CD4-positive, alpha-beta memory T cell (primary cell): ENCODE data around the gene AGBL1. TPM values are rescaled to one million over a fixed set of nuclear protein-coding genes. Genes with fewer than 3 reads are reported as not detected.

ENCODE experiments used
- CTCF ChIA-PET: fragments of 350-600 bp; sonication (Branson Sonifier 250); formaldehyde crosslinking; loops from one replicate; lab custom pipeline; 2021; ENCODE audit warnings: inconsistent platforms; ENCODE audit not compliant: partially characterized antibody; lab: Charles Lee
- POLR2A ChIA-PET: fragments of 350-600 bp; sonication (Branson Sonifier 250); formaldehyde crosslinking; loops from one replicate; lab custom pipeline; 2021; ENCODE audit not compliant: partially characterized antibody; lab: Charles Lee
- DNase-seq, 5 donors: peaks; one replicate each; pipeline versions ENCODE4 v3.0.0 to v3.0.0-alpha.2; 2020 to 2022; ENCODE audit warnings: mixed read lengths in 1 of 5
- H3K27ac ChIP-seq: one replicate; pipeline ENCODE4 v1.7.0; 2013; ENCODE audit warnings: low read depth, low read length
- H3K27me3 ChIP-seq: 2 replicates; pipeline ENCODE4 v1.7.0; 2013; ENCODE audit warnings: mild to moderate bottlenecking, low read length, moderate library complexity; ENCODE audit not compliant: insufficient read depth
- H3K36me3 ChIP-seq: 2 replicates; pipeline ENCODE4 v1.7.0; 2013; ENCODE audit warnings: mild to moderate bottlenecking, low read length, moderate library complexity; ENCODE audit not compliant: insufficient read depth
- H3K4me1 ChIP-seq: 2 replicates; pipeline ENCODE4 v1.7.0; 2013; ENCODE audit warnings: mild to moderate bottlenecking, low read length, moderate library complexity; ENCODE audit not compliant: insufficient read depth
- H3K4me3 ChIP-seq, 2 donors: one replicate each; pipeline ENCODE4 v1.7.0; 2013; ENCODE audit warnings: low read length in 2 of 2, mild to moderate bottlenecking in 1 of 2
- H3K9me3 ChIP-seq, 2 donors: one replicate each; pipeline ENCODE4 v1.7.0; 2013; ENCODE audit warnings: low read length in 2 of 2, control low read depth in 1 of 2; ENCODE audit not compliant: control insufficient read depth in 1 of 2
- H3K27ac Mint-ChIP-seq, 7 donors: one replicate each; pipeline ENCODE4 v1.8.0; 2020 to 2021; ENCODE audit warnings: mixed read lengths in 7 of 7, mild to moderate bottlenecking in 6 of 7, inconsistent platforms in 3 of 7, moderate library complexity in 3 of 7
- H3K27me3 Mint-ChIP-seq, 2 donors: one replicate each; pipeline ENCODE4 v1.8.0; 2020 to 2021; ENCODE audit warnings: mixed read lengths in 2 of 2
- H3K36me3 Mint-ChIP-seq, 2 donors: one replicate each; pipeline ENCODE4 v1.8.0; 2020 to 2021; ENCODE audit warnings: mixed read lengths in 2 of 2, inconsistent platforms in 1 of 2, mild to moderate bottlenecking in 1 of 2
- H3K4me1 Mint-ChIP-seq, 4 donors: one replicate each; pipeline ENCODE4 v1.8.0; 2020 to 2021; ENCODE audit warnings: mixed read lengths in 4 of 4, mild to moderate bottlenecking in 1 of 4
- H3K4me3 Mint-ChIP-seq, 8 donors: one replicate each; pipeline ENCODE4 v1.8.0; 2020 to 2021; ENCODE audit warnings: mixed read lengths in 8 of 8, mild to moderate bottlenecking in 7 of 8, moderate library complexity in 6 of 8, inconsistent platforms in 3 of 8
- H3K9me3 Mint-ChIP-seq, 8 donors: one replicate each; pipeline ENCODE4 v1.8.0; 2020 to 2021; ENCODE audit warnings: mixed read lengths in 8 of 8, mild to moderate bottlenecking in 5 of 8, inconsistent platforms in 3 of 8, moderate library complexity in 1 of 8
- intact Hi-C: fragments of 100-400 bp; cut with micrococcal nuclease; formaldehyde crosslinking; loops from one replicate; pipeline ENCODE4 v1.15.1; 2023
- polyA plus RNA-seq, 2 donors: library from polyadenylated mRNA; unstranded; fragments of 300-500 nt; fragmentation: Illumina TruSeq; gene quantifications; one replicate each; pipeline ENCODE4 v1.2.3, GENCODE V29; 2021
- total RNA-seq, 2 experiments: library from RNA; stranded (reverse); gene quantifications; one replicate each; pipeline ENCODE4 v1.2.3, GENCODE V29; 2021

The AGBL1 gene
- total and polyA plus RNA-seq, 4 experiments from 2014 or later = not detected

DNA sequence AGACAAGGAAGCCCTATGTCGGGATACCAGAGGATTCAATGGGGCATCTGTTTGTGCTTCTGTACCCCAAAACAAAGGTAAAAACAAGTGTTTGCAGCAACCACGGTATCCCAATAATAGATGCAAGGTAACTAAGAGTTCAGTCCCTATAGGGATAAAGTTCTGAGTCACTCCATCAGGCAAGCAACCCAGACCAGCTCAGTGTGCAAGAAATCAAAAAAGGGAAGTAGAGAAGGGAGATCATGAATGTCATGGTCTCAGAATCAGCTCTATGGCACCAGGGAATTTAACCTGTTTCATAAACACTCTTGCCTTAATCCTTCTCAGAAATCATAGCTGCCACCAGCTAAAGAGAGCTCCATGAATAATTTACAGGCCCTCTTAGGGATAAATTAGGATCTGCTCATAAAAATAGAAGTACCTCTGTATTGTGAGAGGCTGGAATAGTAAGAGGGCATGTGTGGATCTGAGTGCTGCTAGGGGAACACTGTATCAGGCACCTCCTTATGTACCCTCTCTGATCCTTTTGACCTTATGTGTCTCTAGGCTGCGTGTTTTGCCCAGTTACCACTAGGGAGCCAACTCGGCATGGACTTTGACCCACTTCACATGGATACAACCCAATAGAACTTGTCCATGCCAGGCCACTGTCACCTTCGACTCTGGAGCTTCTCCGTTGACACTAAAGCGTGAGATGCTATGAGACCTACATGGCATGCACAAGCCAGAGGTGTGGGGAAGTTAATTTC, 754.6 kb downstream of the AGBL1 start:
- Mint-ChIP-seq H3K27me3 (no peaks in the 10 kb centered on the region), H3K9me3 (peaks cover 0 to 6% (median 0%) of the 10 kb centered on the region in 8 donors), H3K36me3 (no peaks in the 10 kb centered on the region), H3K27ac (no peak overlapping the region), H3K4me3 (no peak overlapping the region), H3K4me1 (no peaks in the 10 kb centered on the region)
- POLR2A ChIA-PET = no interaction called here
- CTCF ChIA-PET = no interaction called here
- Histone ChIP-seq H3K27ac (no peak overlapping the region), H3K4me3 (no peak overlapping the region), H3K4me1 (no peaks in the 10 kb centered on the region), H3K27me3 (no peaks in the 10 kb centered on the region), H3K9me3 (no peaks in the 10 kb centered on the region), H3K36me3 (no peaks in the 10 kb centered on the region)
- no peak for DNase-seq
- intact Hi-C loops = no loop called here

DNA sequence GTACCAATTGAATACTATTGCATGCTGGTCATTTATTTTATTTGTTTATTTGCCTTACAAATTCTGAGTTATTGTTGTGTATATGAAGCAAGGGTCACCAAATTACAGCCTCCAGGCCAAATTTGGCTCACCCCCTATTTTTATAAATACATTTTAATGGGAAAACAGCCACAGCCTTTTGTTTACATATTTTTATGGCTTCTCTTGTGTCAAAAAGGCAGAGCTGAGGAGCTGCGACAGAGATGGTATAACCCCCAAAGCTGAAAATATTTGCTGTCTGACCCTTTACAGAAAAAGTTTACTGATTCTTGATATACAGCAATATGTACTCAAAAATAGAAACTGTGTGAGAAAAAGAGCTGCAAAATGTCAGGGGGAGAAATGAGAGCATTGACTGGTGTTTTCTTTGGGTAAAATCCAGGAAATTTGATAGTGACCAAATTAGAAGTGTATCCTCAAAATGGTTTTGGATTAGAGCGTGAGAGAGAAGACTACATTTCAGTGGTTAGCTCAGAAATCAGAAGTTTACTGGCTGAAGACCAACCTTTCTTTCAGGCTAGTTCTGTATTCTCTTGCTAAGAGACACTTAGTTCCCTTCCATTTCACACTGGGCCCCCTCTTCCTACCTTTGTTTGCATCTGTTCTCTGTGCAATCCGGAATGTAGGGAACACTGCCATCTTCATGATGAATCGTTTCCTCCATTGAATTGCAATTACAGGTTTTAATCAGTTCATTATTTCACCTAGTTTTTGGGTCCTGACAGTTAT, 757.8 kb downstream of the AGBL1 start:
- no peak overlapping the region for H3K27ac Mint-ChIP-seq
- Histone ChIP-seq H3K4me3 (no peak overlapping the region), H3K27ac (no peak overlapping the region), H3K36me3 (no peaks in the 10 kb centered on the region), H3K9me3 (no peaks in the 10 kb centered on the region), H3K4me1 (no peaks in the 10 kb centered on the region), H3K27me3 (no peaks in the 10 kb centered on the region)
- DNase-seq = no peak
- ChIA-PET CTCF (no interaction called here), POLR2A (no interaction called here)
- H3K27me3 Mint-ChIP-seq = peaks cover 2 to 3% of the 10 kb centered on the region in 2 donors
- H3K4me3 Mint-ChIP-seq = no peak overlapping the region
- peaks cover 0 to 6% (median 0%) of the 10 kb centered on the region in 8 donors for H3K9me3 Mint-ChIP-seq
- H3K4me1 Mint-ChIP-seq = no peaks in the 10 kb centered on the region
- no peaks in the 10 kb centered on the region for H3K36me3 Mint-ChIP-seq
- intact Hi-C loops = no loop called here

DNA sequence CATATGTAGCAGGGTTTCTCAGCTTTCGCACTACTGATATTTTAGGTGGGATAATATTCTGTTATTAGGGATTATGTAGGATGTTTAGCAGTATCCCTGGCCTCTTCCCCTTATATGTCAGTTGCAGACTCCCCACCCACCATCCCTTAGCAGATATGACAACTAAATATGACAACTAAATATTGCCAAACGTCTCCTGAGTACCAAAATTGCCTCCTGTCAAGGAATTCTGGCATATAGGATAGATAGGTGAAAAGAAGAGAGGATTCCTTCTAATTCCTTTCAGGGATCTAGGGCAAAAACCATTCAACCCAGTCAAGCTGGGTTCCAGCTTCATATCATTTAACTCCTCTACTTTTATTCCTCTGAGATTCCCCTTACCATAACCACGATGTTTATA, 759.8 kb downstream of the AGBL1 start:
- Mint-ChIP-seq H3K9me3 (peaks cover 0 to 1% (median 0%) of the 10 kb centered on the region in 8 donors), H3K36me3 (no peaks in the 10 kb centered on the region), H3K4me1 (no peaks in the 10 kb centered on the region), H3K27me3 (peaks cover 2 to 3% of the 10 kb centered on the region in 2 donors), H3K27ac (no peak overlapping the region), H3K4me3 (no peak overlapping the region)
- H3K4me3 ChIP-seq = no peak overlapping the region
- no peaks in the 10 kb centered on the region for H3K27me3 ChIP-seq
- no peaks in the 10 kb centered on the region for H3K36me3 ChIP-seq
- no peak overlapping the region for H3K27ac ChIP-seq
- CTCF ChIA-PET = no interaction called here
- no peaks in the 10 kb centered on the region for H3K4me1 ChIP-seq
- H3K9me3 ChIP-seq = no peaks in the 10 kb centered on the region
- POLR2A ChIA-PET = no interaction called here
- DNase-seq = no peak
- intact Hi-C loops = no loop called here

- Mint-ChIP-seq H3K4me3 (no peak overlapping the region), H3K27ac (no peak overlapping the region), H3K36me3 (no peaks in the 10 kb centered on the region), H3K9me3 (peaks cover 0 to 1% (median 0%) of the 10 kb centered on the region in 8 donors), H3K4me1 (no peaks in the 10 kb centered on the region), H3K27me3 (peaks cover 2 to 3% of the 10 kb centered on the region in 2 donors)
- Histone ChIP-seq H3K27me3 (no peaks in the 10 kb centered on the region), H3K4me1 (no peaks in the 10 kb centered on the region), H3K36me3 (no peaks in the 10 kb centered on the region), H3K4me3 (no peak overlapping the region), H3K9me3 (no peaks in the 10 kb centered on the region), H3K27ac (no peak overlapping the region)
- intact Hi-C loops = no loop called here
- no peak for DNase-seq
- ChIA-PET CTCF (no interaction called here), POLR2A (no interaction called here)
Observed at GRCh38 chr15:86840996-86841395, 761.3 kb downstream of the AGBL1 start.

GRCh38 chr15:86842199-86842598, 762.5 kb downstream of the AGBL1 start:
- Histone ChIP-seq H3K27me3 (no peaks in the 10 kb centered on the region), H3K9me3 (no peaks in the 10 kb centered on the region), H3K4me3 (no peak overlapping the region), H3K36me3 (no peaks in the 10 kb centered on the region), H3K4me1 (no peaks in the 10 kb centered on the region), H3K27ac (no peak overlapping the region)
- no peak for DNase-seq
- Mint-ChIP-seq H3K9me3 (peaks cover 0 to 6% (median under 1%) of the 10 kb centered on the region in 8 donors), H3K4me1 (no peaks in the 10 kb centered on the region), H3K27ac (no peak overlapping the region), H3K36me3 (no peaks in the 10 kb centered on the region), H3K27me3 (peaks cover 2 to 3% of the 10 kb centered on the region in 2 donors), H3K4me3 (no peak overlapping the region)
- intact Hi-C loops = no loop called here
- POLR2A ChIA-PET = no interaction called here
- CTCF ChIA-PET = no interaction called here

GRCh38 chr15:86846036-86846435, 766.4 kb downstream of the AGBL1 start:
- Mint-ChIP-seq H3K4me3 (no peak overlapping the region), H3K36me3 (no peaks in the 10 kb centered on the region), H3K4me1 (peaks cover 0 to 2% (median 0%) of the 10 kb centered on the region in 4 donors), H3K27me3 (peaks cover under 1 to 3% of the 10 kb centered on the region in 2 donors), H3K27ac (no peak overlapping the region), H3K9me3 (peaks cover 0 to 6% (median 2%) of the 10 kb centered on the region in 8 donors)
- ChIA-PET POLR2A (no interaction called here), CTCF (no interaction called here)
- H3K27me3 ChIP-seq = no peaks in the 10 kb centered on the region
- DNase-seq = no peak
- no peaks in the 10 kb centered on the region for H3K36me3 ChIP-seq
- no peak overlapping the region for H3K4me3 ChIP-seq
- no peaks in the 10 kb centered on the region for H3K9me3 ChIP-seq
- H3K27ac ChIP-seq = no peak overlapping the region
- intact Hi-C loops = no loop called here
- no peaks in the 10 kb centered on the region for H3K4me1 ChIP-seq

DNA sequence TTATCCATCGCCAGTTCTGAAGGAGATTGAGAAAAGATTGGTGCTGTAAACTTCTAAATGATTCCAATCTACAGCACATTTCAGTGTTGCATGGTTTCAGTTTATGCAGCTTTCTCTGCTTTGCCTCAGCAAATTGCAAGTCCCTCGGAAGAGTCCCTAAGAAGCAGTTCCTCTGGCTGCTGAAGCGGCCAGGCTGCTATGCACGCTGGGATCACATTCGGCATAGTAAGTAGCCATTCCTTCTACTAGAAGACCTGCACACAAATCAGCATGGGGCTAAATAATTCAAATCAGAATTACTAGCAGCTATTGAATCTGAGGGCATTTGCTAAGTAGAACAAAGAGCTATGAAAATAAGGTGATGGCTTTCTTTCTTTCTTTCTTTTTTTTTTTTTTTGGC, 769.5 kb downstream of the AGBL1 start:
- ChIA-PET CTCF (no interaction called here), POLR2A (no interaction called here)
- H3K4me1 Mint-ChIP-seq = peaks cover 0 to 2% (median 0%) of the 10 kb centered on the region in 4 donors
- Histone ChIP-seq H3K36me3 (no peaks in the 10 kb centered on the region), H3K27ac (no peak overlapping the region), H3K4me1 (no peaks in the 10 kb centered on the region), H3K27me3 (no peaks in the 10 kb centered on the region), H3K9me3 (no peaks in the 10 kb centered on the region), H3K4me3 (no peak overlapping the region)
- no peaks in the 10 kb centered on the region for H3K36me3 Mint-ChIP-seq
- H3K27me3 Mint-ChIP-seq = peaks cover 0 to 3% of the 10 kb centered on the region in 2 donors
- H3K9me3 Mint-ChIP-seq = peaks cover 0 to 6% (median 2%) of the 10 kb centered on the region in 8 donors
- no peak for DNase-seq
- no peak overlapping the region for H3K4me3 Mint-ChIP-seq
- intact Hi-C loops = no loop called here
- no peak overlapping the region for H3K27ac Mint-ChIP-seq
